SU-DHL-6 (cell line): ENCODE measurements around the gene ENTPD8.
"Not testable (repeated sequence)": the region's sequence is repeated elsewhere in the genome, so short reads cannot be mapped to it uniquely, and the experiment has no call there.

Experiments
- H2AFZ ChIP-seq: fragments of 200-600 bp; sonication (generic); 2 replicates; pipeline ENCODE4 v1.6.1; 2014; ENCODE audit warnings: low read depth, mild to moderate bottlenecking, moderate library complexity, mixed read lengths, antibody characterized with exemption, low read length; ENCODE audit not compliant: severe bottlenecking
- H3F3A ChIP-seq: fragments of 200-600 bp; shearing (Covaris generic); 2 replicates; pipeline ENCODE4 v1.6.0; 2016; ENCODE audit warnings: antibody characterized with exemption, mild to moderate bottlenecking; ENCODE audit not compliant: insufficient read depth
- H3K27ac ChIP-seq: fragments of 200-600 bp; sonication (generic); 2 replicates; pipeline ENCODE4 v1.5.1; 2016; ENCODE audit warnings: low read depth, mild to moderate bottlenecking, low read length, moderate library complexity, mixed read lengths
- H3K27me3 ChIP-seq: fragments of 200-600 bp; sonication (generic), shearing (Covaris generic); 2 replicates; pipeline ENCODE4 v1.6.0; 2014; ENCODE audit warnings: mild to moderate bottlenecking, low read length
- H3K36me3 ChIP-seq: fragments of 200-600 bp; sonication (generic); 2 replicates; pipeline ENCODE4 v1.6.1; 2014; ENCODE audit warnings: mild to moderate bottlenecking, low read length, mixed read lengths
- H3K4me2 ChIP-seq: fragments of 300-600, 200-600 bp; shearing (Covaris generic), sonication (generic); 2 replicates; pipeline ENCODE4 v1.6.0; 2014; ENCODE audit warnings: low read length, low read depth, mild to moderate bottlenecking; ENCODE audit not compliant: poor library complexity, severe bottlenecking
- H3K4me3 ChIP-seq: fragments of 200-600 bp; sonication (generic); 2 replicates; pipeline ENCODE4 v1.5.1; 2014; ENCODE audit warnings: antibody characterized with exemption, low read length, mild to moderate bottlenecking, mixed read lengths; ENCODE audit not compliant: insufficient read depth, poor library complexity, severe bottlenecking
- H3K79me2 ChIP-seq: fragments of 200-600 bp; sonication (generic); 2 replicates; pipeline ENCODE4 v1.6.1; 2014; ENCODE audit warnings: mild to moderate bottlenecking, low read length, moderate library complexity; ENCODE audit not compliant: insufficient read depth
- H3K9ac ChIP-seq: fragments of 200-600 bp; sonication (generic); 2 replicates; pipeline ENCODE4 v1.7.0; 2014; ENCODE audit warnings: mild to moderate bottlenecking, low read length
- H3K9me2 ChIP-seq: fragments of 200-600 bp; sonication (generic); replicated peaks from 2 replicates; pipeline ENCODE4 v1.6.1; 2014; ENCODE audit warnings: low read length; ENCODE audit not compliant: insufficient read depth
- H3K9me3 ChIP-seq: fragments of 200-600 bp; sonication (generic); 2 replicates; pipeline ENCODE4 v1.6.1; 2014; ENCODE audit warnings: low read length, mixed read lengths; ENCODE audit not compliant: insufficient read depth
- H4K20me1 ChIP-seq: fragments of 200-600 bp; sonication (generic); 2 replicates; pipeline ENCODE4 v1.6.1; 2014; ENCODE audit warnings: low read depth, mild to moderate bottlenecking, antibody characterized with exemption, low read length, moderate library complexity, mixed read lengths
- CTCF ChIP-seq: fragments of 200-600 bp; sonication (generic); IDR thresholded peaks from one replicate; pipeline ENCODE4 v1.5.1; 2017; ENCODE audit warnings: antibody characterized with exemption, mild to moderate bottlenecking, low read length, moderate library complexity; ENCODE audit not compliant: insufficient read depth, poor library complexity, severe bottlenecking
- EZH2phosphoT487 ChIP-seq: fragments of 200-600 bp; sonication (generic), shearing (Covaris generic); conservative IDR thresholded peaks from 2 replicates; pipeline ENCODE4 v1.6.1; 2018; ENCODE audit warnings: mild to moderate bottlenecking, antibody characterized with exemption, low read length, moderate library complexity, mixed read lengths

Gene ENTPD8

GRCh38 chr9:137470785-137471184 lies 29.6 kb upstream of the ENTPD8 start:
- Histone ChIP-seq H3K79me2 (no peaks in the 10 kb centered on the region), H3K36me3 (no peaks in the 10 kb centered on the region), H3K27me3 (no peaks in the 10 kb centered on the region), H3K4me2 (no peak overlapping the region), H2AFZ (no peak overlapping the region), H4K20me1 (no peaks in the 10 kb centered on the region), H3K9me2 (no peaks in the 10 kb centered on the region), H3K9me3 (peaks cover 7% of the 10 kb centered on the region; the same call in 1 of the 2 replicates), H3K4me3 (no peak overlapping the region), H3F3A (no peaks in the 10 kb centered on the region; the same call in 1 of the 2 replicates), H3K27ac (no peak overlapping the region), H3K9ac (no peak overlapping the region)
- TF ChIP-seq EZH2phosphoT487 (no peak), CTCF (no peak)

DNA sequence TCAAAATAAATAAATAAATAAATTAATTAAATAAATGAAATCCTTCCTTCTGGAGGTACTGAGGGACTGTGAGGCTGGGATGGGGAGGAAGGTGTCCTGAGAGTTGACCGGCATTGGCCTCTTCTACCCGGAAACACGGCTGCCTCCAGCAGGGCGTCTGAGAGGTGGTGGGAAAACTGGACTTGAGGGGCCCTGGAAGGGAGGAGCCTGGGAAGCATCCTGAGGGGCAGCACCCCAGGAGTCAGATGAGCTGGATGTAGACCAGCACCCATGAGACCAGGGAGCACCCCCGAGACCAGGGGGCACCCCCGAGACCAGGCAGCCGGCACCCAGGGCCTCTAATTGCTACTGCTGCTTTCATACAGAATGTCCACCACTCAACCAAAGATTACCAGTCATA lies 26.7 kb upstream of the ENTPD8 start:
- Histone ChIP-seq H3K4me2 (no peak overlapping the region), H3F3A (no peaks in the 10 kb centered on the region; the same call in 1 of the 2 replicates), H3K27me3 (no peaks in the 10 kb centered on the region), H3K9me2 (no peaks in the 10 kb centered on the region), H4K20me1 (no peaks in the 10 kb centered on the region), H3K9me3 (no peaks in the 10 kb centered on the region; the same call in 1 of the 2 replicates), H3K27ac (no peak overlapping the region), H3K9ac (no peak overlapping the region), H3K36me3 (no peaks in the 10 kb centered on the region), H3K4me3 (no peak overlapping the region), H3K79me2 (no peaks in the 10 kb centered on the region), H2AFZ (no peak overlapping the region)
- TF ChIP-seq EZH2phosphoT487 (no peak), CTCF (no peak)

DNA sequence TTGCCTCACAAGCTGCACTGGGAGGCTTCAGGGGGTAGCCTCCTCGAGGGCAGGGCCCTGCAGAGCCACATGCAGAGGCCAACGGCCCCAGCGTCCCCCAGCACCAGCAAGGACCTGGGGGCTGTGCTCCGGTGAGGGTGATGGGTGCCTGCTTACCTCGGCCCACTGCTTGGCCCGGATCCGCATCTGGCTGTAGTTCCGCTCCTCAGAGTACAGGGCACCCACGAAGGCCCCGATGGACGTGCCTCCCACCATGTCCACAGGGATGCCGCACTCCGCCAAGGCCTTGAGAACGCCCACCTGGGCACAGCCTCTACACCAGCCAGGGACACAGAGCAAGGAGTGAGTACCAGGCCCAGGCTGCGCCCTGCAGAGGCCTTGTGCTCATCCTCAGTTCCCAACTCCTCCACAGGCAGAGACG lies 26.0 kb upstream of the ENTPD8 start:
- Histone ChIP-seq H3K9ac (no peak overlapping the region), H2AFZ (no peak overlapping the region), H3K79me2 (no peaks in the 10 kb centered on the region), H3K4me3 (no peak overlapping the region), H3K27me3 (no peaks in the 10 kb centered on the region), H3K36me3 (no peaks in the 10 kb centered on the region), H3F3A (no peaks in the 10 kb centered on the region; the same call in 1 of the 2 replicates), H3K9me3 (no peaks in the 10 kb centered on the region), H3K27ac (no peak overlapping the region), H3K4me2 (no peak overlapping the region), H3K9me2 (no peaks in the 10 kb centered on the region), H4K20me1 (no peaks in the 10 kb centered on the region)
- TF ChIP-seq EZH2phosphoT487 (no peak), CTCF (no peak)

- not testable (repeated sequence) for H3K4me2 ChIP-seq, H3K9me2 ChIP-seq, H4K20me1 ChIP-seq, H3F3A ChIP-seq, H3K79me2 ChIP-seq, H3K4me3 ChIP-seq, H3K27ac ChIP-seq, H3K36me3 ChIP-seq, H3K9ac ChIP-seq, H3K9me3 ChIP-seq, H2AFZ ChIP-seq, H3K27me3 ChIP-seq
Measured at GRCh38 chr9:137466389-137467085, 25.4 kb upstream of the ENTPD8 start.
